Duodenal mucosa (tissue), 2 donors: ENCODE results near the gene BRD3OS.

Experiments
- H3K27ac ChIP-seq: one replicate; pipeline ENCODE4 v1.7.0; 2013; ENCODE audit warnings: low read depth, low read length
- H3K27me3 ChIP-seq, 2 donors: one replicate each; pipeline ENCODE4 v1.7.0; 2013; ENCODE audit warnings: low read length in 2 of 2, control low read depth in 1 of 2; ENCODE audit not compliant: insufficient read depth in 2 of 2, control insufficient read depth in 1 of 2
- H3K36me3 ChIP-seq, 2 donors: one replicate each; pipeline ENCODE4 v1.7.0; 2013; ENCODE audit warnings: low read length in 2 of 2, control low read depth in 1 of 2; ENCODE audit not compliant: insufficient read depth in 2 of 2, control insufficient read depth in 1 of 2
- H3K4me1 ChIP-seq, 2 donors: one replicate each; pipeline ENCODE4 v1.7.0; 2013; ENCODE audit warnings: low read length in 2 of 2, control low read depth in 1 of 2; ENCODE audit not compliant: insufficient read depth in 2 of 2, control insufficient read depth in 1 of 2
- H3K4me3 ChIP-seq, 2 donors: one replicate each; pipeline ENCODE4 v1.7.0; 2013; ENCODE audit warnings: low read length in 2 of 2, low read depth in 1 of 2
- H3K9ac ChIP-seq, 2 donors: one replicate each; pipeline ENCODE4 v1.7.0; 2013; ENCODE audit warnings: low read length in 2 of 2, low read depth in 1 of 2
- H3K9me3 ChIP-seq, 2 donors: one replicate each; pipeline ENCODE4 v1.7.0; 2013; ENCODE audit warnings: low read length in 2 of 2, control low read depth in 1 of 2; ENCODE audit not compliant: control insufficient read depth in 1 of 2

The BRD3OS gene

DNA sequence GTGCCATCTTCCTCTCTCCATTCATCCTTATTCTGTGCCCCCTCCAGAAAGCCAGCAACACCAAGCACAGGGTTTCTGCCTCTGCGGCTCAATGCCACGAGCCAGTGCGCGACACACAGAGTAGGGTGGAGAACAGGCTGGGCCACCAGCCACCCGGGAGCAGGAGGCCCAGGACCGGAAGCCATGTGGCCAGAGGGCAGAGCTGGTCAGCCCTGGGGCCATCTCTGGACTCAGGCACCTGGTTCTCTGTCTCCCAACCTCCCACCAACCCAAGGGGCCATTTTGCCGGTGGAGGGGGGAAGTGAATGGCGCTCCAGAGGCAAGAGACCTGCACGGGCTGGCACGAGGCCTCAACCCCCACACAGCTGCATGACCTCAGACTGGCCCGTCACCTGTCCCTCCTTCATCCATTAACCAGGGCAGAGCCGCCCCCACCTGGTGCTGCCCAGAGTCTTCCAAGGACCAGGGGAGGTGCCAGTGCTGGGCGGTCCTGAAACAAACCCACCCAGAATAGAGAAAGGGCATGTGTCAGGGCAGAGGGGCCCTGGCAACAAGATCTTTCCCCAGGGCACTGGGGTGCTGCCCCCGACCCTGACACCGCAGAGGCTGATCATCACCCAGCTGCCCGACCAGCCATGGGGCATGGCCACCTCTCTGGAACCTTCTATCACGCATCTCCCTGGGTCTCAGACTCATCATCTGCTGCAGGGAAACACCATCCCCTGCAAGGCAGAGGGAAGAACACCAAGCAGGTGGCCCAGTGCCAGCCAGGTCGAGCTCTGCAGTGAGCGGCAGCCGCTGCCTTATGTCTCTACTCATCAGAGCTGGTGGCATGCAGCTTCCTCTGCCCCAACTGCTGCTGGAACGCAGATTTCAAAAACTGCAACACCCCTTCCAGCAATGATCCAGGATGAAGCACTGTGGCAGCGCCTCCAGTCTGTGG is 45.1 kb upstream of the BRD3OS start:
- Histone ChIP-seq H3K4me3 (no peak overlapping the region), H3K27ac (no peak overlapping the region), H3K4me1 (peaks cover 10 to 33% of the 10 kb centered on the region in 2 donors), H3K36me3 (peaks cover 0 to 4% of the 10 kb centered on the region in 2 donors), H3K9ac (no peak overlapping the region), H3K9me3 (no peaks in the 10 kb centered on the region), H3K27me3 (no peaks in the 10 kb centered on the region)

DNA sequence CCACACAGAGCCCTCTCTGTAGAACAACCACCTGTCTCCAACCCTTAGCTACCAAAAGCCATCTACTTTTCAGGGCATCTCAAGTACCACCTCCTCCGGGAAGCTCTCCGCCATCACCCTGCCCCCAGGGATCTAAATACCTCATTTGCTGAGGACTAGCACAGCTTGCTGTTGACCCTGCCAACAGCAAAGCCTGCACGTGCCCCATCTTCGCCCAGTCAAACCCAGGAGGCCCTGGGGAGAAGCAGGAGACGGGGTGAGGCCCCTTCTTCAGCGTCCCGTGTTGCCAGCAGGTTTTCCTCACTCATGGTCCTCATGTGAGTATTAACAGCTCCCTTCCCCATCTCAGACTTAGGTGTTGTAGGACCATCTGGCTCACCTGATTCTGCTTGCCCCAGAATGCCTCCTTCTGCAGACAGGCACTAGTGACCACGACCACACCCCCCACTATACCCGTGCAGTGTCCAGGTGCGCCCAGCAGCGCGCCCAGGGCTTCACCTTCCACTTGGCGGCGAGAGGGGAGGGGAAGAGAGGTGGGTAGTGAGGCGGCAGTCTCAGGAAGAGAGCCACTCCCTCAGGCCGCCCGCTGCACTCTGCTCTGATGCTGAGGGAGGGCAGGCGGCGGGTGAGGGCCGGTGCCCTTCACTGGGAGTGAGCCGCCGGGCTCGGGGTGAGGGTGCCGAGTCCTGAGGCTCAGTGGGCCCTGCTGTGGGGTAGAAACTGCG is 44.3 kb upstream of the BRD3OS start:
- no peak overlapping the region for H3K4me3 ChIP-seq
- H3K27me3 ChIP-seq, result no peaks in the 10 kb centered on the region
- H3K36me3 ChIP-seq, result peaks cover 0 to 4% of the 10 kb centered on the region in 2 donors
- no peaks in the 10 kb centered on the region for H3K9me3 ChIP-seq
- H3K27ac ChIP-seq, result no peak overlapping the region
- no peak overlapping the region for H3K9ac ChIP-seq
- peaks cover 7 to 33% of the 10 kb centered on the region in 2 donors for H3K4me1 ChIP-seq

DNA sequence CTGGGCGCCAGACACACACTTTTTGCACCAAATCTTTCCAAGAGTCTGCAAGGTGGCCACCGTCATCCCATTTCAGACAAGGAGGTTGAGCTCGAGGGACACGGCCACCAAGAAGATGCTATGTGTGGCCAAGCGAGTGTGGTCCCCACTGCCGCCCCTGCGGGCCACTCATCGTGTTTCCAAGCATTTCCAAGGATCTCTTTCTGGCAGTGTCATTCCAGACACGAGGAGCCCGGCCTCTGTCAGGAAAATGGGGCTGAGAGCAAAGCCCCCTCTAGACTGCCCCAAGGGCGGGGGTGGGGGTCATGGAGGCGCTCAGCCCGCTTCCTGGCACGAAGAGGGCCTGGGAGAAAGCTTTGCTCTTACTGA is 43.7 kb upstream of the BRD3OS start:
- Histone ChIP-seq H3K36me3 (peaks cover 0 to 4% of the 10 kb centered on the region in 2 donors), H3K9me3 (no peaks in the 10 kb centered on the region)

DNA sequence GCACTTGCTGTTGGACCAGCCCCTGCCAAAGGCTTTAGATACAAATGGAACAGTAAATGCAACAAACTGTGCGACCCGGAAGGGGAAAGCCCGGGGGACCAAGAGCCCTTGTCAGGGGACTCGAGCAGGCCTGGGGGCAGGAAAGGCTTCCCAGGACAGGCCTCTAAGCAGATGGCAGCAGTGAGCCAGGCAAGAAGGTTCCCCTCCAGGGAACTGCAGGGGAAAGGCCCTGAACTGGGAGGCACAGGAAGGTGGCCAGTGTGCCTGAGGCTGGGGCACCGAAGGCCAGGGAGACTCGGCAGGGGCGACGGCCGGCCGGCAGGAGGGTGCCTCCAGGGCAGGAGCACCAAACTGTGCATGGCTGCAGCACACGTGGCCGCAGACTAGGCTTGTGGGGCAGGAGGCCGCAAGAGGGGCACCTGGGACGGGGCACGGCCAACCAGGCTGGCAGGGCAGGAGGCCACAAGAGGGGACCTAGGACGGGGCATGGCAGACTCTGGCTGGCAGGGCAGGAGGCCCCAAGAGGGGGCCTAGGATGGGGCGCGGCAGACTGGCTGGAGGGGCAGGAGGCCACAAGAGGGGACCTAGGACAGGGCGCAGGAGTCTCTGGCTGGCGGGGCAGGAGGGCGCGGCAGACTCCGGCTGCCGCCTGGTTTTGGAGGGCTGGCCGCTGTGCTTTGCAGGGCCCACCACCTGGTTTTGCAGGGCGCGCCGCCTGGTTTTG is 43.2 kb upstream of the BRD3OS start:
- Histone ChIP-seq H3K36me3 (peaks cover 0 to 4% of the 10 kb centered on the region in 2 donors), H3K27ac (no peak overlapping the region), H3K27me3 (no peaks in the 10 kb centered on the region), H3K4me1 (peaks cover 8 to 27% of the 10 kb centered on the region in 2 donors), H3K4me3 (no peak overlapping the region), H3K9me3 (no peaks in the 10 kb centered on the region), H3K9ac (no peak overlapping the region)

More for the DNA sequence above, 43.7 kb upstream of the BRD3OS start:
- Histone ChIP-seq H3K9ac (no peak overlapping the region), H3K27ac (no peak overlapping the region), H3K27me3 (no peaks in the 10 kb centered on the region), H3K4me3 (no peak overlapping the region), H3K4me1 (peaks cover 7 to 32% of the 10 kb centered on the region in 2 donors)

DNA sequence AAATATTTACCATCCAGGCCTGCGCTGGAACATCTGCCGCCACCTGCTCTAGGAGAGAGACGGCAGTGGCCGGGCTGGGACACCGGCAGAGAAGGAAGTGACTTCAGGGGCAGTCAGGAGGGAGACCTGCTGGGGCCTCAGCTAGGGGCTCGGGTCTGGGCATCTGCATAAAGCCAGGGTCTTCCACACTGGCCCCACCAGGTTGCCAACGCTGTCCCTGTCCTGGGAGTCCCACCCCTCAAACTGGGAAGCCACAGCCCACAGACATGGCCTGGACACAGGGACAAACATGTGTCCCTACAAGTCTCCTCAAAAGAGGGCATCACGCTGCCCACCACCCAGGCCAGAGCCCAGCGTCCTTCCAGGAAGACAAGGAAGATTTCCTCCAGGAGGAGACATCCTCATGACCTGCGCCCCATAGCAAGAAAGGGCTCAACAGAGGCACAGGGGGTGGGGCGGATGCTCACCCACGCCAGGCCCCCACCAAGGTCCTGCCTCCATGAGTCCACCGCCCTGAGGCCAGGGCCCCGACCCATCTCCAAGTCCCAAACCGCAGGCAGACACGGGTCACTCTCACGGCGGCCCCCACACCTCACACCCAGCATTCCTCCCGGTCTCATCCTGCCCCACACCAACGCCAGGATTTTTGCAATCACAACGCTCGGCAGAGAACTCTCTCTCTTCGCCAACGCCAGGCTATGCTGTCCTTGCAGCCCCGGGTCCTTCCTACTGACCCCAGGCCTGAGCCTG is 42.1 kb upstream of the BRD3OS start:
- Histone ChIP-seq H3K4me3 (no peak overlapping the region), H3K9ac (no peak overlapping the region), H3K9me3 (no peaks in the 10 kb centered on the region), H3K27me3 (no peaks in the 10 kb centered on the region), H3K36me3 (no peaks in the 10 kb centered on the region), H3K4me1 (peaks cover 14 to 22% of the 10 kb centered on the region in 2 donors), H3K27ac (no peak overlapping the region)

DNA sequence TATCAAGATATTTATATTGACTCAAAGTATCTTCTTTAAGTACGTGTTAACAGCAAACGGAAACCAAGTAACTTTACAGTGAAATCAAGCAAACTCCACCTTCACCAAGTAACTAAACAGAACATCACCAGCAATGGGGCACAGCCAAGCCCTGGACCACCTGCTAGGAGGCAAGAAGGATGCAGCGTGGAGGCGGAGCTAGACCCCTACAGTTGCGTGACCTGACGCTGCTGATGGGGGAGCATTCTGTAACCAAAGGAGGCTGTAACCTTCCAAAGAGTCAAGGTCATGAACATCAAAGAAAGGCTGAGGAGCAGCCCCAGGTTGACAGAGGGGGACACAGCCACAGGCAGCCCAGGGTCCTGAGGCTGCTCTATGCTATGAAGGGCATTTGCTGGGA is 39.2 kb upstream of the BRD3OS start:
- Histone ChIP-seq H3K27me3 (no peaks in the 10 kb centered on the region), H3K4me1 (peaks cover 15 to 17% of the 10 kb centered on the region in 2 donors), H3K9me3 (no peaks in the 10 kb centered on the region), H3K36me3 (no peaks in the 10 kb centered on the region), H3K9ac (no peak overlapping the region), H3K27ac (no peak overlapping the region), H3K4me3 (no peak overlapping the region)

DNA sequence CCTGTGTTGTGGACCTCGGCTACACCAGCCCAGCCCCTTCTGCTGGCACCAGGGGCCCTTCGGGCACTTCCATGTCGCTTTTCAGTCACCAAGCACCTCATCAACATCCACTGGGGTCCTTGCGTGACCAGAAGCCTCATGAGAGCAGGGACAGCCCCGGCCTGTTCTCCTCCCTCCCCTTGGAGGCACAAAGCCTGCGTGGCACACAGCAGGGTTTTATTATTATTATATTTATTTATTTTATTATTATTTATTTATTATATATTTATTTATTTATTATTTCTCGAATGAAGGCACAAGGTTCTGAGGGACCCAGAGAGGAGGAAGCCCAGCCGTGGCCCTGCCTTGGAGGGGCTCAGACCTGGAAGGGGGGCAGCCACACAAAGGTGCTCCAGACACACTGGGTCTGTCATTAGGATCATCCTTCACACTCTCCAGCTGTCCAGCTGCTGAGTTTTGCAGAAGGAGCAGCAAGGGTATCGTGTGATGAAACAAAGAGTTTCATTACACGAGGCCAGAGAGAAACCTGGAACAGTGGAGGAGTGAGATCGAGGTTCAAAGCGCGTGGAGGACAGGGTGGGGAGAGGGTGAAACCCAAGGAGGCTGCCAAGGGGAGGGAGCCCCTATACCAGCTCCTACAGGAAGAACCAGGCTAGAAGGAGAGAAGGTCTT is 38.4 kb upstream of the BRD3OS start:
- Histone ChIP-seq H3K27me3 (no peaks in the 10 kb centered on the region), H3K4me3 (no peak overlapping the region), H3K9ac (no peak overlapping the region), H3K9me3 (no peaks in the 10 kb centered on the region), H3K4me1 (peaks cover 17% of the 10 kb centered on the region in 2 donors), H3K36me3 (no peaks in the 10 kb centered on the region), H3K27ac (no peak overlapping the region)

DNA sequence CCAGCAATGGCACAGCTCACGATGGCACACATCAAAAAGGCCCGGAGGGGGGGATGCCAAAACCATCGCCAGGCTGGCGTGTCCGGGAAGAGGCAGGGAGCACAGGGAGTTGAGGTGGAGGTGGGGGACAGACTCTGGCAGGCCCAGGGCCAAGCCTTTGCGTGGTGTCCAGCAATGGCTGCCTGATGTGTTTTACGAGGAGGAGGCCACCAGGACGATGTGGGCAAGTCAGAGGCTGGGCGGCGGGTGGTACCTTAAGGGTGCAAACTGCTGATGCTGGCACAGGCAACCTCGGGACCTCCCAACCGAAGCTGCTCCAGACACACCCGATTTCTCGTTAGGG is 37.9 kb upstream of the BRD3OS start:
- H3K4me1 ChIP-seq, result peaks cover 17% of the 10 kb centered on the region in 2 donors
- H3K4me3 ChIP-seq, result no peak overlapping the region
- H3K36me3 ChIP-seq, result no peaks in the 10 kb centered on the region
- no peaks in the 10 kb centered on the region for H3K9me3 ChIP-seq
- no peak overlapping the region for H3K9ac ChIP-seq
- no peaks in the 10 kb centered on the region for H3K27me3 ChIP-seq
- H3K27ac ChIP-seq, result no peak overlapping the region

DNA sequence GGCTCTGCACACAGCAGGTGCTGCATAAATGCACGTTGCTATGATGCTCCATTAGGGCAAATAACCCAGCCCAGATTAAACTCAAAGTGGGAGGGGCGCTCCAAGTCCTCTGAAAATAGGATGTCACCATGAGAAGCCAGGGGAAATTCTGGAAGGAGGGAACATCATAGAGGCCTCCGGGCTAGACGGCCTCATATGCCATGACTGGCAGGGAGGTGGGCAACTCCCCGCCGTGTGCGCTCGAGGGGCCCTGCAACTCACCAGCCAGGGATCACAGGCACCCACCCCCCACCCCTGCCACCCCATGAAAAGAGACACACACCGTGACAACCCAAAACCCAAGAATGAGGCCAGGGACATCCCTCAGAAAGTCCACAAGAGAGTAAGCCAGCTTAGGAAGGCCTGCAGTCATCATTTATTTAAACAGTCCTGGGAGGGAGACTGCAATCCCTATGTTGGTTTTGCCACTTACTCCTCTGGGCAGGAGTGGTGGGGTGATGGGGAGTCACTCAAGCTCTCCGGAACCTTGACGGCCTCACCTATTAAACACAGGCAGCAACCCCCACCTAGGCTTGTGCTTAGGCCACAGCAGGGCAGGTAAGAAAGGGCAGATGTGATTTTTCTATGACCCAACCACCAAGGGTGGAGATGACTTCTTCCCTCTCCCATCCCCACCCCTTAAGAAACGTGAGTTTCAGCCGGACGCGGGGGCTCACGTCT is 37.2 kb upstream of the BRD3OS start:
- Histone ChIP-seq H3K27ac (no peak overlapping the region), H3K27me3 (no peaks in the 10 kb centered on the region), H3K4me3 (no peak overlapping the region), H3K36me3 (no peaks in the 10 kb centered on the region), H3K4me1 (peaks cover 18 to 19% of the 10 kb centered on the region in 2 donors), H3K9me3 (no peaks in the 10 kb centered on the region), H3K9ac (no peak overlapping the region)
